ENCODE data around the gene CRIP2.

CRIP2 gene

DNA sequence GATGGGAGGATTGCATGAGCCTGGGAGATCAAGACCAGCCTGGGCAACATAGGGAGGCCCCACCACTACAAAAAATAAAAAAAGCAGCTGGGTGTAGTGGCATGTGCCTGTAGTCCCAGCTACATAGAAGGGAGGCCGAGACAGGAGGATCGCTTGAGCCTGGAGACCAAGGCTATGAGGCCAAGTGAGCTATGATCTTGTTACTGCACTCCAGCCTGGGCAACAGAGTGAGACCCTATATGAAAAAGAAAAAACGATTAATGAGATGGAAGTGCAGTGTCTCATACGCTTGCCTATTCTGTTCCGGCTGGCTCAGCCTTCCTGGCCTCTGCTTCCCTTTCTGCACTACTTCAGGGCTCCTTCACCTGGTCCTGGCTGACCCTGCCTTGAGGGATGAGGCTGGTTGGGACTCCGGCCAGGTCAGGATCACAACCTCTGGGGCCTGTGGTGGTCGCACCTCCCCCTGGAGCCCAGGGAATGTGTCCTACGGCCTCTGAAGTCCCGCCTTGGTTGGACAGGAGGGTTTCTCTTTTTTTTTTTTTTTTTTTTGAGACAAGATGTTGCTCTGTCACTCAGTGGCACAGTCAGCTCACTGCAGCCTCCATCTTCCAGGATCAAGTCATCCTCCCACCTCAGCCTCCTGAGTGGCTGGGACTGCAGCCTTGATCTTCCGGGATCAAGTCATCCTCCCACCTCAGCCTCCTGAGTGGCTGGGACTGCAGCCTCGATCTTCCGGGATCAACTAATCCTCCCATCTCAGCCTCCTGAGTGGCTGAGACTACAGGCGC, 27.1 kb downstream of the CRIP2 start:
- DNase-seq (ENCODE audit: low read depth): no peak
- no peak overlapping the region for H3K4me3 ChIP-seq (ENCODE audit: low read depth, low read length)
- TF ChIP-seq, protein P1, sequence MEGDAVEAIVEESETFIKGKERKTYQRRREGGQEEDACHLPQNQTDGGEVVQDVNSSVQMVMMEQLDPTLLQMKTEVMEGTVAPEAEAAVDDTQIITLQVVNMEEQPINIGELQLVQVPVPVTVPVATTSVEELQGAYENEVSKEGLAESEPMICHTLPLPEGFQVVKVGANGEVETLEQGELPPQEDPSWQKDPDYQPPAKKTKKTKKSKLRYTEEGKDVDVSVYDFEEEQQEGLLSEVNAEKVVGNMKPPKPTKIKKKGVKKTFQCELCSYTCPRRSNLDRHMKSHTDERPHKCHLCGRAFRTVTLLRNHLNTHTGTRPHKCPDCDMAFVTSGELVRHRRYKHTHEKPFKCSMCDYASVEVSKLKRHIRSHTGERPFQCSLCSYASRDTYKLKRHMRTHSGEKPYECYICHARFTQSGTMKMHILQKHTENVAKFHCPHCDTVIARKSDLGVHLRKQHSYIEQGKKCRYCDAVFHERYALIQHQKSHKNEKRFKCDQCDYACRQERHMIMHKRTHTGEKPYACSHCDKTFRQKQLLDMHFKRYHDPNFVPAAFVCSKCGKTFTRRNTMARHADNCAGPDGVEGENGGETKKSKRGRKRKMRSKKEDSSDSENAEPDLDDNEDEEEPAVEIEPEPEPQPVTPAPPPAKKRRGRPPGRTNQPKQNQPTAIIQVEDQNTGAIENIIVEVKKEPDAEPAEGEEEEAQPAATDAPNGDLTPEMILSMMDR (conservative IDR thresholded peaks at IDR 0.05; ENCODE audit: low read depth, low read length): no peak

DNA sequence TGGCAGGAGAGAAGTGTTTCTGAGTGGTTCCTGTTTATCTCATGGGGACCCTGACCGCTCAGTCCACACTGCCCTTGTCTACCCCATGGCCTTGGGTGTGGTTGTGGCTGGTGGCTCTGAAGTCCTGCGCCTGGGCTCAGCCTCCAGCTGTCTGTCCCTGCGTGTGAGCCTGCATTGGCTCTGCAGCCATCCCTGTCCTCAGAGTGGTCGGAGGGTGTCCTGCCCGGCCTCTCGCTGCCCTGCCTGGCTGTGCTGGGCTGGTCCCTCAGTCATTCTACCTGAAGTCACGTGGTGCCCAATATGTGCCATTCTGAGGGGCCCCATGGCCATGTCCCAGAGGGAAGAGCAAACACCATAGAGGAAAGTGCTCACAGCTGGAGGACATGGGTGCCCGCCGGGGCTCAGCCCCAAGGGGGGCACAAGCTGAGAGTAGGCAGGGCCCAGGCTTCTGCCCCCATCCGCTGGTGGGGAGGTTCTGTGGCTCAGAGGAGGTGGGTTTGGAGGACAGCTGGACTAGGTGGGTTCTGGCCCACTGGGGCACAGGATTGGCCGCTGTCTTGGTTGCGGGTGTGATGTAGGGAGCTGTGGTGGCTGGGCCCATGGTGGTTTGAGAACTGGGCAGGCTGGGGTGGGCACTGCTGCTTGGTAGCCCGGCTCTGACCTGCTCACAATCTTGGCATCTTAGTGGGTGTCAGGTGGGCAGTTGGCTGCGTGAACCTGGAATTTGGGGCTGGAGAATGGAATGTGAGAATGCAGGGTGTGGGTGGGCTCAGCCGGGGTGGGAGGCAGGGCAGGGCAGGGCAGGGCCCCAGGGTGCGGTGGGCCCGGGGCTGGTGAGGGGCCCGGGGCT, 28.1 kb downstream of the CRIP2 start:
- H3K4me3 ChIP-seq (ENCODE audit: low read depth, low read length): no peak overlapping the region
- TF ChIP-seq, protein P1 (conservative IDR thresholded peaks at IDR 0.05; ENCODE audit: low read depth, low read length): no peak
- DNase-seq (ENCODE audit: low read depth): no peak

DNA sequence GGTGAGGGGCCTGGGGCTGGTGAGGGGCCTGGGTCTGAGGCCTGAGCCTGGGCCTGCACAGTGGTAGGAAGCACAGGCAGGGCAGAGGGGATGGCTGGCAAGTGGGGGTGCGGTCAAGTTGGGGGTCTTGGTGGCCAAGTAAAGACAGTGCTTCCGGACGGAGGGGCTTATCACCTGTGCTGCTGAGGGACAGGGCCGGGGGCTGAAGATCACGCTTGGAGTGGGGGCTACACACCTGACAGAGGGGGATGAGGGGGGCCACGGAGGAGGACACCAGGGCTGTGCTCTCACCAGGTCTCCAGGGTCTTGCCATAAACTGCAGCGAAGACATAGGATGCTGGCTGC, 28.6 kb downstream of the CRIP2 start:
- DNase-seq (ENCODE audit: low read depth): no peak
- TF ChIP-seq, protein P1 (conservative IDR thresholded peaks at IDR 0.05; ENCODE audit: low read depth, low read length): no peak
- H3K4me3 ChIP-seq (ENCODE audit: low read depth, low read length): no peak overlapping the region

DNA sequence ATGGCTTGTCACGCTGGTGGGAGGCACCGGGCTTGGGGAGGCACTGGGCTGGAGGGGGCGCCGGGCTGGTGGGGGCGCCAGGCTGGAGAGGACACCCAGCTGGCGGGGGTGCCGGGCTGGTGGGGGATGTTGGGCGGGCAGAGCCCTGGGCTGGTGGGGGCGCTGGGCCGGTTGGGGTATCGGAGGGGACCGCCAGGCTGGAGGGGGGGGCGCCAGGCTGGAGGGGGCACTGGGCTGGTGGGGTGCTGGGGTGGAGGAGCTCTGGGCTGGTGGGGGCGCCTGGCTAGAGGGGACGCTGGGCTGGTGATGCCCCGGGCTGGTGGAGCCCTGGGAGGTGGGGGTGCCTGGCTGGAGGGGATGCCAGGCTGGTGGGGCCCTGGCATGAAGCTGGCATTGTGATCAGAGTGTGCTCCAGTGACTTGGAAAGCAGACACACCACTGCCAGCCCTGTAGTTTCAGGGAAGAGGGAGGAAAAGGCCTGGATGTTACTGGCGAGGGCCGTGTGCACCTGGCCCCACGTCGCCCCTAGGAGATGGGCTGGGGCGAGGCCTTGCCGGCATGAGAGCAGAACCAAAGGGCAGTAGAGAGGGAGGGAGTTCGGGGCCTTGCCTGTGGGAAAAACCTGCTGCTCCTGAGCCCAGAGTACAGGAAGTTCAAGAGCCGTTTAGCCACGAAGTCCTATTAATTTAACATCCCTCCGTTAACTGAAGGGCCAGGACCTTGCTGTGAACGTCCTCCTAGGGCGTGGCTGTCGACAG, 29.5 kb downstream of the CRIP2 start:
- no peak overlapping the region for H3K4me3 ChIP-seq (ENCODE audit: low read depth, low read length)
- DNase-seq (ENCODE audit: low read depth): no peak
- TF ChIP-seq, protein P1 (conservative IDR thresholded peaks at IDR 0.05; ENCODE audit: low read depth, low read length): no peak

DNA sequence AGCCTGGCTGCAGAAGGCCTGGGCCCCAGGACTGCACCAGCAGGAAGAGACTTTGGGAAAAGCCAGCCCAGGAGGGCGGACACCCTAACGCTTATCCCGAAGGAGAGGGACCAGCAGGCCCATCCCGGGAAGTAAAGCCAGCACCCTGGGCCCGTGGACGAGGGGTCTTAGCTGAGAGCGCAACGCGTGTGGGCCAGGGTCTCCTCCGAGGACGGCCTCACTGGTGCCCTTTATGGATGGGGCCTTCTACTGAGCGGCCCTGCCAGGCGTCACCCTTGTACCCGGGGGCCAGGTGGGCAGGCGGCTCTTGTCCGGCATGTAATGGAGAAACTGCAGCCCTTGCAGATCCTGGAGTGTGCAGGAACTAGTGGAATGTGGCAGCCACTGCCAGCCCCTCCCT, 30.5 kb downstream of the CRIP2 start:
- H3K4me3 ChIP-seq (ENCODE audit: low read depth, low read length): no peak overlapping the region
- TF ChIP-seq, protein P1 (conservative IDR thresholded peaks at IDR 0.05; ENCODE audit: low read depth, low read length): no peak
- DNase-seq (ENCODE audit: low read depth): no peak

DNA sequence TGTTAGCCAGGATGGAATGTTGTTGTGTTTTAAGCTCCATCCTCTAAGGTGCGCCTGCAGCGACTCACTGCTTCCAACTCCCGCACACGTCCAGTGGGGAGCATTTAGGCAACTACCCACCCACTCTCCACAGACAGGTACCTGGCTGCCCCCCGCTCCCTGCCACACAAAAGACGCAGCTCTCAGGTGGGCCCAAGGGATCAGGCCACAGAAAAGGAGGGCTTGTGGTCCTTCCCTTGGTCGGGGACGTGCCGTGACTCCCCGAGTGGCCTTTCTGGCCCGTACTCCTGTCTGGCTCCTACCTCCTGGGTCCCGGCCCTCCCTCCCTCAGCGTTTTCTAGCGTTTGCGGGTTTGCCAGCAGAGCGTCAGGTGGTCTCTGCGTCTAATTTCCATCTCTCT, 32.6 kb downstream of the CRIP2 start:
- DNase-seq (ENCODE audit: low read depth): no peak
- TF ChIP-seq, protein P1 (conservative IDR thresholded peaks at IDR 0.05; ENCODE audit: low read depth, low read length): no peak
- H3K4me3 ChIP-seq (ENCODE audit: low read depth, low read length): no peak overlapping the region

Measured in choroid plexus epithelial cell (primary cell).